Neuronal stem cell (in vitro differentiated cells): ENCODE data around the gene ARHGAP44.

Source experiments
- DNase-seq: peaks from one replicate; pipeline ENCODE4 v3.0.0-alpha.2; 2013; ENCODE audit warnings: low spot score
- H2AFZ ChIP-seq: one replicate; pipeline ENCODE4 v1.6.1; 2013; ENCODE audit warnings: mild to moderate bottlenecking, low read length, inconsistent platforms
- H2AK5ac ChIP-seq: 2 replicates; pipeline ENCODE4 v1.6.1; 2013; ENCODE audit warnings: low read depth, mild to moderate bottlenecking, inconsistent platforms, low read length, moderate library complexity, mixed read lengths
- H2BK120ac ChIP-seq: 2 replicates; pipeline ENCODE4 v1.6.1; 2013; ENCODE audit warnings: low read depth, mild to moderate bottlenecking, inconsistent platforms, low read length, moderate library complexity, mixed read lengths
- H2BK12ac ChIP-seq: one replicate; pipeline ENCODE4 v1.6.1; 2013; ENCODE audit warnings: low read length, inconsistent platforms
- H2BK15ac ChIP-seq: 2 replicates; pipeline ENCODE4 v1.6.1; 2013; ENCODE audit warnings: mild to moderate bottlenecking, low read length, inconsistent platforms, mixed read lengths
- H2BK5ac ChIP-seq: one replicate; pipeline ENCODE4 v1.6.1; 2013; ENCODE audit warnings: inconsistent platforms, mild to moderate bottlenecking, low read length, moderate library complexity
- H3K14ac ChIP-seq: one replicate; pipeline ENCODE4 v1.6.1; 2013; ENCODE audit warnings: low read length, inconsistent platforms
- H3K18ac ChIP-seq: 2 replicates; pipeline ENCODE4 v1.6.1; 2013; ENCODE audit warnings: low read length, inconsistent platforms
- H3K23ac ChIP-seq: 2 replicates; pipeline ENCODE4 v1.6.1; 2013; ENCODE audit warnings: low read depth, mild to moderate bottlenecking, mixed read lengths, low read length, inconsistent platforms; ENCODE audit not compliant: poor library complexity
- H3K27ac ChIP-seq: replicated peaks from 3 replicates; pipeline ENCODE4 v1.5.1; 2013; ENCODE audit warnings: low read length, inconsistent platforms
- H3K27me3 ChIP-seq, 3 experiments: 2 replicates each; pipeline ENCODE4 v1.6.1; 2013; ENCODE audit warnings: low read length in 3 of 3, mild to moderate bottlenecking in 2 of 3, inconsistent platforms in 1 of 3, low read depth in 1 of 3, mixed read lengths in 1 of 3, moderate library complexity in 1 of 3; ENCODE audit not compliant: control insufficient read depth in 3 of 3, insufficient read depth in 3 of 3
- H3K36me3 ChIP-seq, 2 donors: replicated peaks in 1 of 2; 2 replicates each; pipeline ENCODE4 v1.6.1; 2013; ENCODE audit warnings: low read length in 2 of 2; ENCODE audit not compliant: control insufficient read depth in 2 of 2, insufficient read depth in 2 of 2
- H3K4ac ChIP-seq: 2 replicates; pipeline ENCODE4 v1.6.1; 2013; ENCODE audit warnings: inconsistent platforms, mild to moderate bottlenecking, low read length, moderate library complexity
- H3K4me1 ChIP-seq, 2 donors: 1 replicate in 1 of 2; 2 replicates in 1 of 2; pipeline ENCODE4 v1.6.1; 2013; ENCODE audit warnings: low read length in 2 of 2, low read depth in 1 of 2; ENCODE audit not compliant: control insufficient read depth in 2 of 2, insufficient read depth in 1 of 2
- H3K4me2 ChIP-seq: one replicate; pipeline ENCODE4 v1.6.1; 2013; ENCODE audit warnings: mild to moderate bottlenecking, low read length, inconsistent platforms; ENCODE audit not compliant: insufficient read depth, poor library complexity, severe bottlenecking
- H3K4me3 ChIP-seq, 2 donors: 2 replicates each; pipeline ENCODE4 v1.5.1; 2013; ENCODE audit warnings: low read length in 2 of 2, mild to moderate bottlenecking in 2 of 2, inconsistent platforms in 1 of 2, moderate library complexity in 1 of 2
- H3K79me1 ChIP-seq: one replicate; pipeline ENCODE4 v1.6.1; 2013; ENCODE audit warnings: low read depth, mild to moderate bottlenecking, inconsistent platforms, low read length, moderate library complexity
- H3K9ac ChIP-seq: one replicate; pipeline ENCODE4 v1.6.1; 2013; ENCODE audit warnings: mild to moderate bottlenecking, low read depth, low read length, inconsistent platforms; ENCODE audit not compliant: poor library complexity
- H3K9me3 ChIP-seq, 2 donors: replicated peaks in 1 of 2; 2 replicates each; pipeline versions ENCODE3 to v1.6.1; 2013; ENCODE audit warnings: low read length in 2 of 2, mild to moderate bottlenecking in 2 of 2, inconsistent platforms in 1 of 2, low read depth in 1 of 2, mixed read lengths in 1 of 2, moderate library complexity in 1 of 2; ENCODE audit not compliant: control insufficient read depth in 2 of 2, insufficient read depth in 1 of 2
- H4K8ac ChIP-seq: one replicate; pipeline ENCODE4 v1.6.1; 2013; ENCODE audit warnings: low read depth, mild to moderate bottlenecking, inconsistent platforms, low read length, moderate library complexity
- H4K91ac ChIP-seq: one replicate; pipeline ENCODE4 v1.6.1; 2013; ENCODE audit warnings: low read length, low read depth, mild to moderate bottlenecking, inconsistent platforms; ENCODE audit not compliant: poor library complexity
- WGBS, 2 donors: extraction: QIAGEN DNeasy Blood & Tissue Kit; methylation state at CpG; one replicate each; pipeline ENCODE4 v1.1.7; 2013; ENCODE audit warnings: missing lambda C conversion rate in 2 of 2, mixed read lengths in 1 of 2; ENCODE audit not compliant: insufficient read length in 2 of 2, insufficient replicate concordance in 1 of 2; ENCODE audit errors: extremely low coverage in 2 of 2; 5-methylcytosine and 5-hydroxymethylcytosine counted together

ARHGAP44 gene

DNA sequence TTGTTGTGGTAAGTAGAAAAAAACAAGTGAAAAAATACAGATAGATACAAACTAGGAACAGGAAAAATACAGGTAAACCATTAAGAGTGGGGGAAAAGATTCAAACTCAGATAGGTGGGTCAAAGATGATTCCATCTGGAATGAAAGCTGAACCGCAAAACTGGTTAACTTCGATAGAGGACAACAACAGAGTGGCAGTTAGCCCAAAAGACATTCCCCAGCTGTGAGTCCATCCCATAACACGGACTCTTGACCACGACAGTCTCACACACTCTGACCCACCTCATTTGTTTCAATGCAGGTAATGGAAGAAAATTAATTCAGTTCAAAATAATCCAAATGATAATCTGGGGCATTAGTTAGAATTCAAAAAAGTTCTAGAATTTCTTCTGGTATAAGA, 215.0 kb downstream of the ARHGAP44 start:
- Histone ChIP-seq H3K27me3 (peaks cover 0 to 2% (median 0%) of the 10 kb centered on the region in 3 experiments), H3K4ac (no peak overlapping the region), H3K9me3 (no peaks in the 10 kb centered on the region), H3K79me1 (no peaks in the 10 kb centered on the region), H3K27ac (no peak overlapping the region), H3K18ac (no peak overlapping the region), H2BK120ac (no peak overlapping the region), H3K14ac (no peak overlapping the region), H3K9ac (no peak overlapping the region), H2BK12ac (no peak overlapping the region), H4K8ac (no peak overlapping the region), H2BK5ac (no peak overlapping the region), H4K91ac (no peak overlapping the region), H3K4me2 (no peak overlapping the region), H3K36me3 (peaks cover 42 to 91% of the 10 kb centered on the region in 2 donors), H3K4me1 (peaks cover 2 to 3% of the 10 kb centered on the region in 2 donors), H2BK15ac (no peak overlapping the region), H3K4me3 (no peak overlapping the region), H2AFZ (no peak overlapping the region), H2AK5ac (no peak overlapping the region), H3K23ac (no peak overlapping the region)
- no peak for DNase-seq
- WGBS, 2 donors, result no CpG with 5 or more reads among the region's 4 CpGs

DNA sequence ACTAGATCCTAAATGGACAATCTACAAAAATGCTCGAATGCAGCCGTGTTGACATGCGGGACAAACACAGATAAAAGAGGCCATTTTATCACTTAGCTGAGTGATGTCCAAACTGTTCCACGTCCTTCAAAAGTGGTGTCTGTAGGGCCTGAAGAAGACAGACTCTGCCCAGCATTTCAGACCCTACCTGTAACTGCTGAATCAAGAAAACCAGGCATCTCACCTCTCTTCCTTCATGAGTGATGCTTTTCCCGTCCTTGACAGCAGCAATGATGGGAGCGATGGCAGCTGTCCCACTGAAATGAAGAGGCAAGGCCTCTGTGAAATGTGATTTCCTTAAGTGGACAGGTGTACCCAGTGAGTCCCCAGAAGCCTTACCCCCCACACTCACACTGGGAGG, 216.2 kb downstream of the ARHGAP44 start:
- H3K4me3 ChIP-seq, result no peak overlapping the region
- H2AK5ac ChIP-seq, result no peak overlapping the region
- H3K4ac ChIP-seq, result no peak overlapping the region
- H3K27me3 ChIP-seq, result peaks cover 0 to 2% (median 0%) of the 10 kb centered on the region in 3 experiments
- H3K79me1 ChIP-seq, result no peaks in the 10 kb centered on the region
- WGBS, 2 donors, result no CpG with 5 or more reads among the region's 6 CpGs
- no peak overlapping the region for H3K18ac ChIP-seq
- H3K14ac ChIP-seq, result no peak overlapping the region
- no peak overlapping the region for H2BK120ac ChIP-seq
- no peak for DNase-seq
- no peak overlapping the region for H2BK15ac ChIP-seq
- no peak overlapping the region for H2BK12ac ChIP-seq
- H4K91ac ChIP-seq, result no peak overlapping the region
- no peak overlapping the region for H3K4me2 ChIP-seq
- peaks cover 2 to 3% of the 10 kb centered on the region in 2 donors for H3K4me1 ChIP-seq
- no peak overlapping the region for H2AFZ ChIP-seq
- H2BK5ac ChIP-seq, result no peak overlapping the region
- H3K23ac ChIP-seq, result no peak overlapping the region
- peaks cover 37 to 91% of the 10 kb centered on the region in 2 donors for H3K36me3 ChIP-seq
- H3K9me3 ChIP-seq, result no peaks in the 10 kb centered on the region
- H3K9ac ChIP-seq, result no peak overlapping the region
- H4K8ac ChIP-seq, result no peak overlapping the region
- H3K27ac ChIP-seq, result no peak overlapping the region

DNA sequence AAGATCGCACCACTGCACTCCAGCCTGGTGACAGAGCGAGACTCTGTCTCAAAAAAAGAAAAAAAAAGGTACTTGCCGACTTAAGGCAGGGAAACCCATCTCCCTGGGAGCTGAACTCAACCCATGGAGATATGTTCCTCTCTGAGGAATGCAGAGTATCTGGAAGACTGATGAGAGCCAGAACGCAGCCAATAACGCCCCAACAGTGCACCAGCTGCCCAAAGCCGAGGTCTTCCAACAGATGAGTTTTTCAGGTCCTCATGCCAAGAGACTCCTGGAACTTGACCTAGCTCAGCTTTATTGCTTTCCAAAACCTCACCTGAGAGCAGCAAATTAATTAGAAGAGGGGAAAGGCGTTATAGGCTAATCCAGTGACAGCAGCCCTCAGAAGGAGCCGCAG, 219.2 kb downstream of the ARHGAP44 start:
- no peak for DNase-seq
- Histone ChIP-seq H3K14ac (no peak overlapping the region), H2AK5ac (no peak overlapping the region), H2BK5ac (no peak overlapping the region), H3K27me3 (peaks cover 0 to 2% (median 0%) of the 10 kb centered on the region in 3 experiments), H3K9me3 (no peaks in the 10 kb centered on the region), H3K4me1 (no peaks in the 10 kb centered on the region), H3K4me3 (no peak overlapping the region), H3K36me3 (peaks cover 39 to 93% of the 10 kb centered on the region in 2 donors), H3K18ac (no peak overlapping the region), H2AFZ (no peak overlapping the region), H4K8ac (no peak overlapping the region), H3K4me2 (no peak overlapping the region), H3K23ac (no peak overlapping the region), H2BK12ac (no peak overlapping the region), H2BK120ac (no peak overlapping the region), H3K79me1 (no peaks in the 10 kb centered on the region), H3K27ac (no peak overlapping the region), H3K4ac (no peak overlapping the region), H3K9ac (no peak overlapping the region), H4K91ac (no peak overlapping the region), H2BK15ac (no peak overlapping the region)
- WGBS, 2 donors, result no CpG with 5 or more reads among the region's 8 CpGs

DNA sequence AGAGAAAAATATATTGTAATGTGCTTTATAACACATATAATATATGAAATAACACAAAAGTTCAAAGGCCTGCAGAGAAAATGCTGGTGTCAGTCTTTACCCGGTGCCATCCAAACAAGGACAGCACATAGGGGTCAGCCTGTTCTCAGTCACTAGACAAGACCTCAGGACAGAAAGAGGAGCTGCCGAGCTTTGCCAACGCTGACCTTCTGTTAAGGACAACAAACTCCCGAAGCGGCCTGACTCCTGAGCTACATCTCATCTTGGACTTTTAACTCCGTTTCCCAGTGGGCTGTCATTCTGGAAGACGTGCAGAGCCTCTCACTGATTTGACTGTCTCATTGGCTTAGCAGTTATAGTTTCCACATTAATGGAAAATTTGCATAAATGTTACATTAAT, 221.7 kb downstream of the ARHGAP44 start:
- Histone ChIP-seq H3K36me3 (peaks cover 39 to 92% of the 10 kb centered on the region in 2 donors), H3K9ac (no peak overlapping the region)

More for the DNA sequence above, 221.7 kb downstream of the ARHGAP44 start:
- H3K23ac ChIP-seq, result no peak overlapping the region
- DNase-seq, result no peak
- no peak overlapping the region for H2BK15ac ChIP-seq
- no peak overlapping the region for H4K91ac ChIP-seq
- H3K18ac ChIP-seq, result no peak overlapping the region
- H3K27me3 ChIP-seq, result no peaks in the 10 kb centered on the region
- H3K4ac ChIP-seq, result no peak overlapping the region
- no peaks in the 10 kb centered on the region for H3K79me1 ChIP-seq
- H2BK12ac ChIP-seq, result no peak overlapping the region
- no peak overlapping the region for H3K14ac ChIP-seq
- no peak overlapping the region for H3K4me2 ChIP-seq
- no peak overlapping the region for H3K27ac ChIP-seq
- no peaks in the 10 kb centered on the region for H3K4me1 ChIP-seq
- no peak overlapping the region for H2AFZ ChIP-seq
- no peak overlapping the region for H2BK5ac ChIP-seq
- no CpG with 5 or more reads among the region's 7 CpGs for WGBS, 2 donors
- H3K4me3 ChIP-seq, result no peak overlapping the region
- H2AK5ac ChIP-seq, result no peak overlapping the region
- no peak overlapping the region for H4K8ac ChIP-seq
- H2BK120ac ChIP-seq, result no peak overlapping the region
- H3K9me3 ChIP-seq, result no peaks in the 10 kb centered on the region
